Motor neuron (in vitro differentiated cells): Measurements from ENCODE around the gene CITED4. TPM values are rescaled to one million over a fixed set of nuclear protein-coding genes. Genes with fewer than 3 reads are reported as not detected.
"Not testable (repeated sequence)": the region's sequence is repeated elsewhere in the genome, so short reads cannot be mapped to it uniquely, and the experiment has no call there.

ENCODE experiments used
- ATAC-seq, 8 experiments: fragments of 200-7000 bp; cut with Tn5 transposase; replicated peaks in 6 of 8; 2 replicates each; pipeline ENCODE4 v1.8.0; 2021; ENCODE audit warnings: mild to moderate bottlenecking in 8 of 8, moderate library complexity in 8 of 8
- H3K27ac ChIP-seq, 2 donors: fragments of 250-450 bp; sonication (Bioruptor Pico); 2 replicates each; pipeline ENCODE4 v1.9.0; 2021; ENCODE audit warnings: antibody characterized with exemption in 2 of 2, mild to moderate bottlenecking in 2 of 2, moderate library complexity in 1 of 2
- H3K4me1 ChIP-seq, 2 donors: fragments of 250-450 bp; sonication (Bioruptor Pico); replicated peaks in 1 of 2; 2 replicates each; pipeline ENCODE4 v1.6.1; 2021; ENCODE audit warnings: antibody characterized with exemption in 2 of 2, mild to moderate bottlenecking in 2 of 2, moderate library complexity in 1 of 2
- H3K4me3 ChIP-seq, 5 donors: fragments of 250-450 bp; sonication (Bioruptor Pico); 2 replicates each; pipeline ENCODE4 v1.9.0; 2021; ENCODE audit warnings: antibody characterized with exemption in 5 of 5, mild to moderate bottlenecking in 5 of 5, moderate library complexity in 4 of 5
- WGBS, 10 experiments: fragments of 450-650 bp; shearing (Covaris generic); methylation state at CpG; one replicate each; pipeline ENCODE4 v1.0.0; 2022; 5-methylcytosine and 5-hydroxymethylcytosine counted together
- in situ Hi-C, 9 experiments: fragments of 400-800 bp; cut with MboI; loops; one replicate each; pipeline ENCODE4 v1.15.0; 2021; ENCODE audit warnings: low sequenced_read_pairs in 9 of 9, low pct_unique_long_range_greater_than_20kb in 2 of 9; ENCODE audit not compliant: unreplicated experiment in 9 of 9
- total RNA-seq, 8 experiments: library from RNA; unstranded; fragments of 300-600 nt; gene quantifications; 2 replicates each; pipeline versions ENCODE4 v1.2.3 to v1.2.4, GENCODE V29; 2022

The CITED4 gene
- total RNA-seq, 8 experiments from 2014 or later = 0.20 to 6.1 (median 2.8) TPM

DNA sequence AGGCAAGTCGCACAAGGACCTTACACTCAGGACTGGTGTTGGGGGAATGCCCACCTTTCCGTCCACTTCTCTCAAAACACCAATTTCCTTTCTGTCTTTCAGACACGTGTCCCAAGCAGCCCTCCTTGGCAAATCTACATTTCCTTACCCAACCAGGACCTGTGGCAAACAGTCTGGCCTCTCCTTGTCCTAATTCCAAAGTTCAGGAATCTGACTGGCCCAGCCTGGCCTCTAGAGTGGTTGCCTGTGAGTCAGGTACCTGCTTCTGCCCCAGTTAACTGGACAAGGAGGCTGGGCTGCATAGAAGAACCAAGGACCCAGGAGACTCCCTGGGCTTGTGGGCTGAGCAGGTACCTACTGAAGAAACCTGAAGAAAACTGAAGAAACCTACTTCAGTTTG lies 34.3 kb upstream of the CITED4 start:
- in situ Hi-C loops = no loop called here
- ATAC-seq = no peak
- 0 to 100% (median 74%) methylated on average over 1 to 3 of the region's 3 CpGs; no CpG with 5 or more reads in 3 of the 10 experiments for WGBS, 10 experiments

DNA sequence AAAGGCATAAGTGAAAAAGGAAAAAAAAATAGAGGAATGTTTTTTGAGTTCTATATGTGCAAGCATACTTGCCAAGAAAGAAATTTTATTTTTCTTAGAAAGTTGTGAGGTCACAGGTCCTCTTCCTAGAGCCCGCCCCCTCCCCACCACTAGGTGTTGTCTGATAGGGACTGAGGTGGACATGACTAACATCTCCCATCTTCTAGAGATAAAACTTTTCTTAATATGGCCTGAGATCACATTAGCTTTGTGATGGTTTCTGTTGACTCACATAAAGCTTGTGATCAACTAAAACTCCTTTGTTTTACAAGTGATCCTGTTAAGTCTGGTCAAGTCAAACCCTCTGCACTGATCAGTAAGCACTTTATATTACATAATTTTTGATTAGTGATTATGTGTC lies 33.4 kb upstream of the CITED4 start:
- Histone ChIP-seq H3K4me1 (no peaks in the 10 kb centered on the region), H3K27ac (no peak overlapping the region), H3K4me3 (no peak overlapping the region)
- no peak for ATAC-seq
- WGBS, 10 experiments = 25 to 100% (median 80%) methylated on average over 1 of the region's 1 CpG; no CpG with 5 or more reads in 5 of the 10 experiments
- in situ Hi-C loops = no loop called here

More for the DNA sequence above, 34.3 kb upstream of the CITED4 start:
- no peak overlapping the region for H3K27ac ChIP-seq
- no peaks in the 10 kb centered on the region for H3K4me1 ChIP-seq
- no peak overlapping the region for H3K4me3 ChIP-seq

DNA sequence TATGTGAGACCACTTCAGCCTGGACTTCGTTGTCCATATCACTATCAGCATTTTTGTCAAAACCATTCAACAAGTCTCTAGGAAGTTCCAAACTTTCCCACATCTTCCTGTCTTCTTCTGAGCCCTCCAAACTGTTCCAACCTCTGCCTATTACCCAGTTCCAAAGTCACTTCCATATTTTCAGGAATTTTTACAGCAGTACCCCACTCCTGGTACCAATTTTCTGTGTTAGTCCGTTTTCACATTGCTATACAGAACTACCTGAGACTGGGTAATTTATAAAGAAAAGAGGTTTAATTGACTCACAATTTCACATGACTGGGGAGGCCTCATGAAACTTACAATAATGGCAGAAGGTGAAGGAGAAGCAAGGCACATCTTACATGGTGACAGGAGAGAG lies 32.7 kb upstream of the CITED4 start:
- WGBS, 10 experiments = 20 to 100% (median 69%) methylated on average over 1 to 2 of the region's 2 CpGs; no CpG with 5 or more reads in 2 of the 10 experiments
- H3K4me3 ChIP-seq, in situ Hi-C loops, ATAC-seq, H3K27ac ChIP-seq, H3K4me1 ChIP-seq: not testable (repeated sequence)

DNA sequence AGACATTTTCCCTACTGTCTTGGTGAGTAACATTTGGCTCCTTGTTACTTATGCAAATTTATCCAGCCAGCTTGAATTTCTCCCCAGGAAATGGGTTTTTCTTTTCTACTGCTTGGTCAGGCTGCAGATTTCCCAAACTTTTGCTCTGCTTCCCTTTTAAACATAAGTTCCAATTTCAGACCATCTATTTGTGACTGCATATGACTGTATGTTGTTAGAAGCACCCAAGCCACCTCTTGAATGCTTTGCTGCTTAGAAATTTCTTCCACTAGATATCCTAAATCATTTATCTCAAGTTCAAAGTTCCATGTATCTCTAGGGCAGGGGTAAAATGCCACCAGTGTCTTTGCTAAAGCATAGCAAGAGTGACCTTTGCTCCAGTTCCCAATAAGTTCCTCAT lies 32.3 kb upstream of the CITED4 start:
- H3K27ac ChIP-seq = no peak overlapping the region
- no peaks in the 10 kb centered on the region for H3K4me1 ChIP-seq
- in situ Hi-C loops = no loop called here
- ATAC-seq = no peak
- H3K4me3 ChIP-seq = no peak overlapping the region

DNA sequence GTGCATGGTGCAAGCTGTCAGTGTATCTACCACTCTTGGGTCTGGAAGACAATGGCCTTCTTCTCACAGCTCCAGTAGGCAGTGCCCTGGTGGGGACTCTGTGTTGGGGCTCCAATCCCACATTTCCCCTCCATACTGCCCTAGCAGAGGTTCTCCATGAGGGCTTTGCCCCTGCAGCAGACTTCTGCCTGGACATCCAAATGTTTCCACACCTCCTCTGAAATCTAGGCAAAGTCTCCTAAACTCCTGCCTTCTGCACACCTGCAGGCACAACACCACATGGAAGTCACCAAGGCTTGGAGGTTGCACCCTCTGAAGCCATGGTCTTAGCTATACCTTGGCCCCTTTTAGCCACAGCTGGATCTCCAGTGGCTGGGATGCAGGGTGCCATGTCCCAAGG lies 31.8 kb upstream of the CITED4 start:
- no peak for ATAC-seq
- Histone ChIP-seq H3K27ac (no peak overlapping the region), H3K4me1 (no peaks in the 10 kb centered on the region), H3K4me3 (no peak overlapping the region)
- in situ Hi-C loops = no loop called here

DNA sequence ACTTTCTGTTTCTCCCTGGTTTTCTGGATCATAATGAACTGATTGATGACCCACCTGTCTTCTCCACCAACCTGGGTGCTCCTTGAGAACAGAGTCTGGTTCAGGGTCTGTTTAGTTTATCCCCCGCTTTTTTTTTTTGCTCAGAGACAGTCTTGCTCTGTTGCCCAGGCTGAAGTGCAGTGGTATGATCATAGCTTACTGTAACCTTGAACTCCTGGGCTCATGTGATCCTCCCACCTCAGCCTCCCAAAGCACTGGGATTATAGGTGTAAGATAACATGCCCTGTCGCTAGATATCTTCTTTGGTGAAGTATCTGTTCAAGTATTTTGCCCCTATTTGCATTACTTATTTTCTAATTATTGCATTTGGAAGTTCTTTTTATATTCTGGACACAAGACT lies 30.2 kb upstream of the CITED4 start:
- no peak overlapping the region for H3K27ac ChIP-seq
- 50 to 85% (median 80%) methylated on average over 1 to 2 of the region's 2 CpGs; no CpG with 5 or more reads in 3 of the 10 experiments for WGBS, 10 experiments
- no peak for ATAC-seq
- no peak overlapping the region for H3K4me3 ChIP-seq
- in situ Hi-C loops = no loop called here
- H3K4me1 ChIP-seq = no peaks in the 10 kb centered on the region

DNA sequence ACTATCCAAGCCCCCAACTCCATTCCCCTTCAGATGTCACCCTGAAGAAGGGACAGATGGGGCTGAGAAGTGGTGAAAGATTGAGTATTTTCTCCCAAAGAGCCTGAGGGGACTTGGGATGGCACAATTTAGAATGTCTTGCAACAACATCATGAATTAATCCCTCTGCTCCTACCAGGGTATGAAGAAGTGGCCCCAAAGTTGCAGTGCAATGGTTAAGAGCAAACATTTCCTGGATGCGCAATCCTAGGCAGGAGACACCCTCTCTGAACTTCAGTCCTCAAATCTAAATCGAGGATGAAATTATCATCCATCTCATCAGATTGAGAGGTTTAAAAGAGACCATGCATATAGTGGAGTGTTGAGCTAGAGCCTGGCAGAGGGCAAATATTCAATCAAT lies 28.6 kb upstream of the CITED4 start:
- H3K4me1 ChIP-seq = no peaks in the 10 kb centered on the region
- no peak overlapping the region for H3K4me3 ChIP-seq
- in situ Hi-C loops = no loop called here
- 20 to 86% (median 73%) methylated on average over 1 to 2 of the region's 2 CpGs; no CpG with 5 or more reads in 4 of the 10 experiments for WGBS, 10 experiments
- H3K27ac ChIP-seq = no peak overlapping the region
- ATAC-seq = peak in 1 of 8 experiments; percentile 23

DNA sequence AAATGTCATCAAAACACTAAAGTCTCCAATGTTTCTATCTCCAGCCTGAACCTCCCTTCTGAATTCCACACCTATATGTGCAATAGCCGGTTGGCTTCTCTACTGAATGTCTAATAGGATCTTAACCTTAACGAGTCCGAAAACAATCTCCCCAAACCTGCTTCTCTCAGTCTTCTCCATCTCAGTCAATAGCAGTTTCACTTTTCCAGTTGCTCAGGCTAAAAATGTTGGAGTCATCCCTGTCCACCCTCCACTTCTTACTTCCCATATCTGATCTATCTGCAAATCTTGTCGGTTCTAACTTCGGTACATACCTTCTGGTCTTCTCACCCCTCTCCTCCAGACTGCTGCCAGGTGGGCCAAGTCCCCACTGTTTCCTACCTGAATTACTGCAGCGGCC lies 25.5 kb upstream of the CITED4 start:
- in situ Hi-C loops = no loop called here
- Histone ChIP-seq H3K4me3 (no peak overlapping the region), H3K4me1 (no peaks in the 10 kb centered on the region), H3K27ac (no peak overlapping the region)
- 14 to 100% (median 94%) methylated on average over 1 to 5 of the region's 6 CpGs; no CpG with 5 or more reads in 2 of the 10 experiments for WGBS, 10 experiments
- ATAC-seq = no peak

DNA sequence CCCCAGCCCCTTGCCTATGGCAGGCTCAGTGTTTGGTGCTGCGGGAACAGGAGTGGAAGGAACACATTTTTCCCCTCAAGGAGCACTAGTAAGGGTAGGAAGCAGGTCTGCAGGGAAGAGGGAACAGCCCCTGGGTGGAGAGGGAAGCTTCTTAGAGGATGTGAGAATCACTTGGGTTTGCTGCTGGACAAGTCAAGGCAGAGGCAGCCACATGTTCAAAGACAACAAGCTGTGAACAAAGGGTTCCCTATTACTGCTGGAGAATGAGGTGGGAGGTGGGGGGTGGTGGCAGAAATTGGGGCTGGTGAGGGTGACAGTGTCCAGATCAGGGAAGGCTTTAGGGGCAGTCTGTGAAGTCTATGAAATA lies 24.8 kb upstream of the CITED4 start:
- 67 to 100% (median 80%) methylated on average over 1 of the region's 1 CpG; no CpG with 5 or more reads in 4 of the 10 experiments for WGBS, 10 experiments
- H3K27ac ChIP-seq = no peak overlapping the region
- ATAC-seq = no peak
- H3K4me3 ChIP-seq = no peak overlapping the region
- no peaks in the 10 kb centered on the region for H3K4me1 ChIP-seq
- in situ Hi-C loops = no loop called here

DNA sequence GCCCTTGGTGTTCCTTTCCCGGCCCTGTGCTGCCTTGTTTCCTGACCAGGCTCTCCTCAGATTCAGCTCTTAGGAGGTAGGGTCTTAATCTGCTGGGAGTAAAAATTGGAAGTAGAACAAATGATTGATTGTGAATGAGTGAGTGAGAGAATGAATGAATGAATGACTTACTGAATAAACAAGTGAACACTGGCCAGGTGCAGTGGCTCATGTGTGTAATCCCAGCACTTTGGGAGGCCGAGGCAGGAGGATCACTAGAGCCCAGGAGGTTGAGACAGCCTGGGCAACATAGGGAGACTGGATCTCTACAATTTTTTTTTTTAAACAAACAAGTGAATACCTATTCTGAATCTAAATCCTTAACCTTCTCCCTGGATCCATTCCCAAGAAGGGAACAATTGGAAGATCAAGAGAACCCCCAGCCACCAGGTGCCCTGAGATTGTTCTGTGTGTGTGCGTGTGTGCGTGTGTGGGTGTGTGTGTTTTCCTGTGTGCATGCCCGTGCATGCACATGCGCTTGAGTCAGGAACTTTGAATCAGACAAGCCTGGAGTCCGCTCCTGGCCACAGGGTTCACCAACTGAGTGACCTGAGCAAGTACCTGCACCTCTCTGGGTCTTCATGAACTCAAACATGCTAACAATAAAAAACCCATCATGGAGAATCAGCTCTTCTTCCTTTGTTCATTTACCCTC lies 24.3 kb upstream of the CITED4 start:
- ATAC-seq = peak in 1 of 8 experiments; percentile 14
- Histone ChIP-seq H3K27ac (no peak overlapping the region), H3K4me3 (no peak overlapping the region), H3K4me1 (no peaks in the 10 kb centered on the region)
- WGBS, 10 experiments = 20 to 100% (median 75%) methylated on average over 1 to 7 of the region's 7 CpGs; no CpG with 5 or more reads in 1 of the 10 experiments
- in situ Hi-C loops = no loop called here

DNA sequence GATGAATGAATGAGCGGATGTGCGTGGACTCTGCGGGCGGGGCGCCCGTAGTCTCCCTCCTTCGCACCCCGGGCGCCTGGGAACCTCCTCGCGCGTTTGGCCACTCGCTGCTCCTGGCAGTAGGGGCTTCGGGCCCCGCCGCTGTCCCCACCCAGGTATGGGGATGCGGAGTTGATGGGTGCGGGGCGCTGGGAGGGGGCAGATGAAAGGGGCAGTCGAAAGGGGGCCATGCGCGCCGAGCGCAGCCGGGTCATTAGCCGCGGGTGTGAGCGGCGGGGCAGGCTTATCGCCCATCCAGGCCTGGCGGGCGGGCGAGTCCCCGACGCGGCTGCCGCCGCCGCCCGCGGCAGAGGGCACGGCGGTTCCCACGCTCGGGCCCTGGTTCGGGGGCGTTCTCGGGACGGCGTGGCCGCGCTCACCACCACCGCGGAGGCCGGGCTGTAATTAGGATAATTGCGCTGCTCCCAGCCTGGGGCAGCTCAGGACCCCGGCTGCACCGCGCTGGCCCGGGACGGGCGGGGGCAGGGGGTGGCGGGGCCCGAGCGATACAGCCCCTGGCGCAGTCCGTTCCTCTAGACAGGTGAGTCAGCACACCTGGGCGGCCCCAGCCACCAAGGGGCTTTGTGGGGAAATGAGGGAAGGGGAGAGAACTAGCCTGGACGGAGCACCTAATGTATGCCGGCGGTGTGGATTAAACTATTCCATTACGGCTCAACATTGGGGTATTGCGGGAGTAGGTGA lies 22.1 kb upstream of the CITED4 start:
- Histone ChIP-seq H3K4me1 (peaks cover 0 to 3% of the 10 kb centered on the region in 2 donors), H3K27ac (no peak overlapping the region), H3K4me3 (no peak overlapping the region)
- 6 to 100% (median 44%) methylated on average over 2 to 11 of the region's 73 CpGs; no CpG with 5 or more reads in 4 of the 10 experiments for WGBS, 10 experiments
- peak in 4 of 8 experiments; percentile 30 to 63 (median 33) for ATAC-seq
- in situ Hi-C loops = no loop called here

DNA sequence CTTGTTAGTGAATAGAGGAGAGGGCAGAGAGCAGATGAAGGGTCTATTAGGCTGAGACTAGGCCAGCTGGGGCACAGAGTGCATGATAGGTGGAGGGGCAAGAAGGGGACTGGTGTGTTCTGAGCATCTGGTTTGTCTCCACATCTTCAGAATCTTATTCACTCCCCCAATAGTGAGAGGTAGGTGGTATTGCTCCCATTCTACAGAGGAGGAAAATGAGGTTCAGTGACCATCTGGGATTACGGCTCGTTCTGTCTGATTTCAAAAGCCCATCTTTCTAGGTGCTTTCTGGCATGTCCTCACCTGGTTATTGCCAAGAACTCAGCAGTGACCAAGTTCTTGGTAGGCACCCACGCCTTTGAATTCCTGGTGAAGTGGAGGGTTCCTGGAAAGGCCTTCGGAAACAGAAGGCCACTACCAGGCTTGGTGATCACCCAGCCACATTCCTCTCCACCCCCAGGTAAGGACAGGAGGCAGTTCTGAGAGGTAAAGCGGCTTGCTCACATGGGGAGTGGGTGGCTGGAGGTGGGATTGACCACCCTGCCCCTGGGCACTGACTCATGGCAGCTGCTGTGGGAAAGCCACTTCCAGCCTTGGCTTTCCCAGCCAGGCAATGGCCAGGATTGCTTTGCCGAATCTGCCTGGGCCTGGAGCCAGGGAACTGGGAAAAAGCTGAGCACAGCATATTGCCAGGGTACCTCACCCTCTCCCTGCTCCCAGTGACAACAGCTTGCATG lies 18.8 kb upstream of the CITED4 start:
- in situ Hi-C loops = no loop called here
- Histone ChIP-seq H3K27ac (no peak overlapping the region), H3K4me1 (peaks cover 0 to 3% of the 10 kb centered on the region in 2 donors), H3K4me3 (no peak overlapping the region)
- ATAC-seq = no peak
- 75 to 100% (median 92%) methylated on average over 1 to 6 of the region's 6 CpGs; no CpG with 5 or more reads in 3 of the 10 experiments for WGBS, 10 experiments

DNA sequence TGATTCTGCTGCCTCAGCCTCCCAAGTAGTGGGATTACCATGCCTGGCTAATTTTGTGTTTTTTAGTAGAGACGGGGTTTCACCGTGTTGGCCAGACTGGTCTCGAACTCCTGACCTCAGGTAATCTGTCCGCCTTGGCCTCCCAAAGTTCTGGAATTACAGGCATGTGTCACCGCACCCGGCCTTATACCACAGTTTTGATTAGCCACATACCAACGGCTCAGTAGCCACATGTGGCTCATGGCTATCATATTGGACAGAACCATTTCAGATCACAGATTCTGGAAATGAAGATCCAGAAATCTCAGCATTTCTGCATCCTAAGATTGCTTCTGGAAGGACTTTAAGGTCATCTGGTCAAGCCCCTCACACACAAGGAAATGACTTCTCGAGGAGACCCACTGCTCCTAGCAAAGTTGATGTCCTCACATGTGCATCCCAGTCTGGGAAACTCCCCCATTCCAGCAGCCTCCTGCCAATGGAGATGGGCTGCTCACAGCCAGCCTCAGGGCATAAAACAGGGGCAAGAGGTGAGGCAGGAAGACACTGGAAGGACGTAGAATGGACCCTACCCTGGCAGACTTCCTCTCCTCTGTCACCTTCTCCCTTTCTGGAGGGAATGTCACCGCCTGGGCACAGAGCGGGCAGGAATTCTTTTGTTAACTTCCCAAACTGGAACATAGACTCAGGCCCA lies 17.5 kb upstream of the CITED4 start:
- peaks cover 0 to 3% of the 10 kb centered on the region in 2 donors for H3K4me1 ChIP-seq
- no peak overlapping the region for H3K4me3 ChIP-seq
- no peak overlapping the region for H3K27ac ChIP-seq
- no peak for ATAC-seq
- WGBS, 10 experiments = 79 to 100% (median 92%) methylated on average over 2 to 11 of the region's 11 CpGs; no CpG with 5 or more reads in 2 of the 10 experiments
- in situ Hi-C loops = no loop called here
